Progenitor cell of endocrine pancreas (in vitro differentiated cells): Measurements from ENCODE around the gene PRPH. TPM values are rescaled to one million over a fixed set of nuclear protein-coding genes. Genes with fewer than 3 reads are reported as not detected.

Source experiments
- DNase-seq: peaks from one replicate; pipeline ENCODE4 v3.0.0; 2021; ENCODE audit warnings: low spot score; ENCODE audit not compliant: unreplicated experiment
- H3K27ac Mint-ChIP-seq: 2 replicates; pipeline ENCODE4 v1.8.0; 2021; ENCODE audit warnings: mild to moderate bottlenecking, moderate library complexity, mixed read lengths
- H3K27me3 Mint-ChIP-seq: 2 replicates; pipeline ENCODE4 v1.8.0; 2021; ENCODE audit warnings: mixed read lengths
- H3K36me3 Mint-ChIP-seq: 2 replicates; pipeline ENCODE4 v1.8.0; 2022; ENCODE audit warnings: mixed read lengths; ENCODE audit not compliant: insufficient read depth
- H3K4me1 Mint-ChIP-seq: 2 replicates; pipeline ENCODE4 v1.8.0; 2021; ENCODE audit warnings: low read depth, mixed read lengths
- H3K4me3 Mint-ChIP-seq: 2 replicates; pipeline ENCODE4 v1.8.0; 2021; ENCODE audit warnings: low read depth, mild to moderate bottlenecking, moderate library complexity, mixed read lengths
- H3K9me3 Mint-ChIP-seq: 2 replicates; pipeline ENCODE4 v1.8.0; 2021; ENCODE audit warnings: low read depth, mixed read lengths
- total RNA-seq: library from RNA; stranded (reverse); gene quantifications from 2 replicates; pipeline ENCODE4 v1.2.1, GENCODE V29; 2021
- TF ChIP-seq, protein P1 (sequence below): fragments of 200-600 bp; sonication (generic); IDR thresholded peaks from one replicate; pipeline ENCODE4 v1.5.0; 2021; ENCODE audit warnings: antibody characterized with exemption, mild to moderate bottlenecking; ENCODE audit not compliant: unreplicated experiment

The PRPH gene
- total RNA-seq, 1 donor from 2014 or later: 0.62 TPM

DNA sequence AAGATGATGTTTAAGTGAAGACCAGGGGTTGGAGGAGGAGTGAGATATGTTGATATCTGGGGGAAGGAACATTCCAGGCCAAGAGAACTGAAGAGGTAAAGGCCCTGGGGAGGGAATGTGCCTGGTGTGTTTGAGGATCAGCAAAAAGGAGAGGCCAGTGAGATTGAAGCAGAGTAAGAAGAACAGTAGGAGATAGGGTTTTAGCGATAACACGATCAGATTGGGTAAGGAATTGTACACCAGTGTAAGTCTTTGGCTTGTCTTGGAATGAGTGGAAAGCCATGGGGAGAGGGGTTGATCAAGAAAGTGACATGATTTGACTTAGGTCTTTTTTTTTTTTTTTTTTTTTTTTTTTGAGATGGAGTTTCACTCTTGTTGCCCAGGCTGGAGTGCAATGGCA is 32.9 kb downstream of the PRPH start:
- Mint-ChIP-seq H3K4me3 (no peak overlapping the region), H3K27me3 (peaks cover 4% of the 10 kb centered on the region), H3K27ac (no peak overlapping the region), H3K9me3 (no peaks in the 10 kb centered on the region), H3K36me3 (peaks cover 3% of the 10 kb centered on the region), H3K4me1 (peaks cover 13% of the 10 kb centered on the region)
- no peak for DNase-seq
- TF ChIP-seq, protein P1, sequence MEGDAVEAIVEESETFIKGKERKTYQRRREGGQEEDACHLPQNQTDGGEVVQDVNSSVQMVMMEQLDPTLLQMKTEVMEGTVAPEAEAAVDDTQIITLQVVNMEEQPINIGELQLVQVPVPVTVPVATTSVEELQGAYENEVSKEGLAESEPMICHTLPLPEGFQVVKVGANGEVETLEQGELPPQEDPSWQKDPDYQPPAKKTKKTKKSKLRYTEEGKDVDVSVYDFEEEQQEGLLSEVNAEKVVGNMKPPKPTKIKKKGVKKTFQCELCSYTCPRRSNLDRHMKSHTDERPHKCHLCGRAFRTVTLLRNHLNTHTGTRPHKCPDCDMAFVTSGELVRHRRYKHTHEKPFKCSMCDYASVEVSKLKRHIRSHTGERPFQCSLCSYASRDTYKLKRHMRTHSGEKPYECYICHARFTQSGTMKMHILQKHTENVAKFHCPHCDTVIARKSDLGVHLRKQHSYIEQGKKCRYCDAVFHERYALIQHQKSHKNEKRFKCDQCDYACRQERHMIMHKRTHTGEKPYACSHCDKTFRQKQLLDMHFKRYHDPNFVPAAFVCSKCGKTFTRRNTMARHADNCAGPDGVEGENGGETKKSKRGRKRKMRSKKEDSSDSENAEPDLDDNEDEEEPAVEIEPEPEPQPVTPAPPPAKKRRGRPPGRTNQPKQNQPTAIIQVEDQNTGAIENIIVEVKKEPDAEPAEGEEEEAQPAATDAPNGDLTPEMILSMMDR: no peak

DNA sequence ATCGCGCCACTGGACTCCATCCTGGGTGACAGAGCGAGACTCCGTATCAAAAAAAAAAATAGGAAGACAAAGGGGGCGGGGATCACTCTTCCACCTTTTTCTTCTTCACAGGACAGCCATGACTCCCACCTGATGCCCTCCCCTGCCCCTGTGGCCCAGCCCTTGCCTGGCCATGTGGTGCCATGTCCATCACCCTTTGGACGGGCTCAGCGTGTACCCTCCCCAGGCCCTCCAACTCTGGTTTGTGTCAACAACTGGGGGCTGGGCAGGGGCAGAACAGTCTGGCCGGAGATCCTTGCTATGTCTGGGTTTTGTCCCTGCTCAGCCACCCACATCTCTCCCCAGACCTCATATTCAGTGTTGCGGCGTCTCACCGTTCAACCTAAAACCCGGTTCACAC is 33.9 kb downstream of the PRPH start:
- no peak for DNase-seq
- TF ChIP-seq, protein P1: no peak
- Mint-ChIP-seq H3K36me3 (peaks cover 3% of the 10 kb centered on the region), H3K27me3 (peaks cover 4% of the 10 kb centered on the region), H3K4me1 (peaks cover 6% of the 10 kb centered on the region), H3K27ac (no peak overlapping the region), H3K4me3 (no peak overlapping the region), H3K9me3 (no peaks in the 10 kb centered on the region)

DNA sequence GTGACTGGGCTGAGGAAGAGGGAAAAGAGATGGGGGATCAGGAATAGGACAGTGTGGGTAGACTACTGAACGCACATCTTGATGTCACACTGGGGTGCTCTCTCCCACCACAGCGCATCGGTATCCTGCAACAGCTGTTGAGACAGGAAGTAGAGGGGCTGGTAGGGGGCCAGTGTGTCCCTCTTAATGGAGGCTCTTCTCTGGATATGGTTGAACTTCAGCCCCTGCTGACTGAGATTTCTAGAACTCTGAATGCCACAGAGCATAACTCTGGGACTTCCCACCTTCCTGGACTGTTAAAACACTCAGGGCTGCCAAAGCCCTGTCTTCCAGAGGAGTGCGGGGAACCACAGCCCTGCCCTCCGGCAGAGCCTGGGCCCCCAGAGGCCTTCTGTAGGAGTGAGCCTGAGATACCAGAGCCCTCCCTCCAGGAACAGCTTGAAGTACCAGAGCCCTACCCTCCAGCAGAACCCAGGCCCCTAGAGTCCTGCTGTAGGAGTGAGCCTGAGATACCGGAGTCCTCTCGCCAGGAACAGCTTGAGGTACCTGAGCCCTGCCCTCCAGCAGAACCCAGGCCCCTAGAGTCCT is 35.2 kb downstream of the PRPH start:
- peaks cover 13% of the 10 kb centered on the region for H3K27me3 Mint-ChIP-seq
- no peak for DNase-seq

DNA sequence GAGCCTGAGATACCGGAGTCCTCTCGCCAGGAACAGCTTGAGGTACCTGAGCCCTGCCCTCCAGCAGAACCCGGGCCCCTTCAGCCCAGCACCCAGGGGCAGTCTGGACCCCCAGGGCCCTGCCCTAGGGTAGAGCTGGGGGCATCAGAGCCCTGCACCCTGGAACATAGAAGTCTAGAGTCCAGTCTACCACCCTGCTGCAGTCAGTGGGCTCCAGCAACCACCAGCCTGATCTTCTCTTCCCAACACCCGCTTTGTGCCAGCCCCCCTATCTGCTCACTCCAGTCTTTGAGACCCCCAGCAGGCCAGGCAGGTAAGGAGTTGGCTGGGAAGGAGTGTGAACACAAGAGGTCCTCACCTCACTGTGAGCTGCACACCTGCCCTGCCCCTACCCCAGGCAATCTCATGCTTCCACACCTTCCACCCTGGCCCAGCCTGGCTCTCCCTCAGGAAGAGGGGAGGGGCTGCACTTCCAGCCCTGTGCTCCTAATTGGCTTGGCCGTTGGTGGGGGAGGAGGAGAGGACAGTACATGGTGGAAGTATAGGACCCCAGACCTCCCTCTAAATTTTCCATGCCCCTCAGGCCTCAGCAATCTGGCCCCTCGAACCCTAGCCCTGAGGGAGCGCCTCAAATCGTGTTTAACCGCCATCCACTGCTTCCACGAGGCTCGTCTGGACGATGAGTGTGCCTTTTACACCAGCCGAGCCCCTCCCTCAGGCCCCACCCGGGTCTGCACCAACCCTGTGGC is 35.9 kb downstream of the PRPH start:
- no peak for DNase-seq
- Mint-ChIP-seq H3K27ac (no peak overlapping the region), H3K36me3 (peaks cover 3% of the 10 kb centered on the region), H3K9me3 (no peaks in the 10 kb centered on the region), H3K27me3 (peaks cover 19% of the 10 kb centered on the region), H3K4me3 (no peak overlapping the region), H3K4me1 (peaks cover 3% of the 10 kb centered on the region)
- TF ChIP-seq, protein P1: no peak

More for the DNA sequence above, 35.2 kb downstream of the PRPH start:
- H3K36me3 Mint-ChIP-seq: peaks cover 3% of the 10 kb centered on the region
- peaks cover 3% of the 10 kb centered on the region for H3K4me1 Mint-ChIP-seq
- no peaks in the 10 kb centered on the region for H3K9me3 Mint-ChIP-seq
- H3K27ac Mint-ChIP-seq: no peak overlapping the region
- TF ChIP-seq, protein P1: no peak
- H3K4me3 Mint-ChIP-seq: no peak overlapping the region

DNA sequence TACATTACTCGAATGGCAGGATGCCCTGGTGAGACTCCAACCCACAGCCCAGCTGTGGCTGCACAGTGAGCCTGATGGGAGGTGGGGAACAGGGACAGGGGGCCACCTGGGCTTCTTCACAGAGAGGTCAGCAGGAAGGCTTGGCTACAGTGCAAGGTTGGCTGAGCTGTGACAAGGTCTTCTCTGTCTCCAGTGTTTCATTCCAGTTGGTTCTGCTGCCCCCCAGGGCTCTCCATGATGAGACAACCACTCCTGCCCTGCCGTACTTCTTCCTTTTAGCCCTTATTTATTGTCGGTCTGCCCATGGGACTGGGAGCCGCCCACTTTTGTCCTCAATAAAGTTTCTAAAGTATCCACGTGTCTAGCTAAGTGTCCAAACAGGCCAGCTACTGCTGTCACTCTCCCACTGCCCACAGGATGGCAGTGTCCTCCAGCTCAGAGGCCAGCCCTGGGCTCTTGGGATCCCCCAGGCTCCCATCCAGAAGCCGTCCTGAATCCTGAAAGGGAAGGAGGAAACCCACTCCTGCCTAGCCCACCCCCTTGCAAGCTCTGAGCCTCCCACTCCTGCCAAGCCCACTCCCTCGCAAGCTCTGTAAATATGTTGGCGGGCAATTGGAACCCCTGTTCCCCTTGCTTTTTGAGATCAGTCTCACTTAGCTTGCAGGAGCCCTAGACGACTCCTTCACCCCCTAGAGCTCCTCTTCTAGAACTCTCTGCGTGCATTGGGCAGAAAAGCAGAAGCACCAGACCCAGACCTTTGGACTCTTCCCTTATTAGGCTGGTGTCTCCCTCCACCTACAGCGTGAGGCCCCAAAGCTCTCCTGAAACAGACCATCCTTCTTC is 36.7 kb downstream of the PRPH start:
- Mint-ChIP-seq H3K4me1 (peaks cover 3% of the 10 kb centered on the region), H3K36me3 (peaks cover 3% of the 10 kb centered on the region), H3K9me3 (no peaks in the 10 kb centered on the region), H3K27me3 (peaks cover 21% of the 10 kb centered on the region), H3K27ac (peak overlapping the region; percentile 47), H3K4me3 (no peak overlapping the region)
- TF ChIP-seq, protein P1: peak; percentile 79
- peak; percentile 50 for DNase-seq
